Measurements from ENCODE around the gene DUS3L.
A peak's percentile ranks its signal among the peaks of the same experiment; 100 is the strongest.

DUS3L gene

GRCh38 chr19:5790559-5791520 lies at the start of gene DUS3L:
Gene DUS3L (minus strand): TSS chr19:5791163. CDS start chr19:5791141, 22 bp downstream.
- DNase-seq, result peak; percentile 98

GRCh38 chr19:5839065-5840017 lies 48.4 kb upstream of the DUS3L start, which contains the start of gene FUT6:
Gene FUT6 (minus strand): TSS chr19:5839702. CDS start chr19:5832567, 7,135 bp downstream.
- DNase-seq, result no peak

- DNase-seq, result no peak
Observed at GRCh38 chr19:5838353-5839064, 47.5 kb upstream of the DUS3L start.

- DNase-seq, result no peak
Observed at GRCh38 chr19:5837761-5838352, 46.9 kb upstream of the DUS3L start.

GRCh38 chr19:5832527-5833216 lies 41.7 kb upstream of the DUS3L start:
- no peak for DNase-seq

GRCh38 chr19:5832061-5832460 lies 41.1 kb upstream of the DUS3L start:
- no peak for DNase-seq

GRCh38 chr19:5831159-5831558 lies 40.2 kb upstream of the DUS3L start:
- no peak for DNase-seq

GRCh38 chr19:5829567-5830310 lies 38.8 kb upstream of the DUS3L start:
- DNase-seq, result no peak

- DNase-seq, result no peak
Observed at GRCh38 chr19:5828661-5829566, 38.0 kb upstream of the DUS3L start.

GRCh38 chr19:5827891-5828660 lies 37.1 kb upstream of the DUS3L start:
- DNase-seq, result peak; percentile 94

GRCh38 chr19:5827342-5827890 lies 36.5 kb upstream of the DUS3L start:
- no peak for DNase-seq

- DNase-seq, result peak; percentile 32
Observed at GRCh38 chr19:5826531-5827341, 35.8 kb upstream of the DUS3L start.

GRCh38 chr19:5825178-5825577 lies 34.2 kb upstream of the DUS3L start:
- no peak for DNase-seq

GRCh38 chr19:5824751-5825150 lies 33.8 kb upstream of the DUS3L start:
- DNase-seq, result no peak

GRCh38 chr19:5823579-5824281 lies 32.8 kb upstream of the DUS3L start:
- DNase-seq, result no peak

- DNase-seq, result no peak
Observed at GRCh38 chr19:5822181-5822844, 31.4 kb upstream of the DUS3L start.
